H1 (cell line): ENCODE data around the gene CRYBG1. TPM values are rescaled to one million over a fixed set of nuclear protein-coding genes. Genes with fewer than 3 reads are reported as not detected.

Source experiments
- CTCF ChIA-PET: fragments of 300-600 bp; sonication (Branson Sonifier 250); formaldehyde crosslinking; loops from one replicate; lab custom pipeline; 2021; ENCODE audit not compliant: partially characterized antibody; lab: Charles Lee
- POLR2A ChIA-PET: fragments of 300-600 bp; sonication (Branson Sonifier 250); formaldehyde crosslinking; loops from one replicate; lab custom pipeline; 2021; ENCODE audit warnings: inconsistent platforms; ENCODE audit not compliant: partially characterized antibody; lab: Charles Lee
- DNase-seq, 2 experiments: peaks; one replicate each; pipeline versions ENCODE4 v3.0.0 to v3.0.0-alpha.2; 2010 to 2022; ENCODE audit warnings: low spot score in 2 of 2, low read depth in 1 of 2, mixed read lengths in 1 of 2
- FAIRE-seq: peaks from 2 replicates; lab custom pipeline; 2011; peaks lifted over from hg19 to GRCh38; lab: Jason Lieb, UNC
- H2AFZ ChIP-seq: 2 replicates; pipeline ENCODE4 v1.8.1; 2012; ENCODE audit warnings: low read length, inconsistent platforms
- H2AK5ac ChIP-seq: 2 replicates; pipeline ENCODE4 v1.6.1; 2013; ENCODE audit warnings: low read depth, low read length
- H2BK120ac ChIP-seq: replicated peaks from 2 replicates; pipeline ENCODE3; 2013; ENCODE audit warnings: low read depth, low read length, inconsistent platforms
- H2BK12ac ChIP-seq: 2 replicates; pipeline ENCODE4 v1.6.1; 2013; ENCODE audit warnings: low read depth, low read length
- H2BK15ac ChIP-seq: 2 replicates; pipeline ENCODE4 v1.6.1; 2013; ENCODE audit warnings: low read length
- H2BK20ac ChIP-seq: 2 replicates; pipeline ENCODE4 v1.6.1; 2013; ENCODE audit warnings: low read length
- H2BK5ac ChIP-seq: 2 replicates; pipeline ENCODE4 v1.6.1; 2013; ENCODE audit warnings: low read depth, low read length
- H3K14ac ChIP-seq: 2 replicates; pipeline ENCODE4 v1.6.1; 2013; ENCODE audit warnings: inconsistent platforms; ENCODE audit not compliant: insufficient read length
- H3K18ac ChIP-seq: 2 replicates; pipeline ENCODE4 v1.6.1; 2013; ENCODE audit warnings: low read length; ENCODE audit errors: extremely low read depth
- H3K23ac ChIP-seq: 2 replicates; pipeline ENCODE4 v1.6.1; 2013; ENCODE audit warnings: inconsistent platforms; ENCODE audit not compliant: insufficient read length
- H3K23me2 ChIP-seq: 2 replicates; pipeline ENCODE4 v1.6.1; 2013; ENCODE audit warnings: low read depth, low read length
- H3K27ac ChIP-seq: 2 replicates; pipeline ENCODE4 v1.6.1; 2011; ENCODE audit warnings: low read depth, low read length, inconsistent platforms
- H3K27me3 ChIP-seq, 4 experiments: replicated peaks in 1 of 4; 1 replicate in 1 of 4; 2 replicates in 3 of 4; pipeline versions ENCODE4 v1.6.1 to v1.8.1; 2011 to 2013; ENCODE audit warnings: low read length in 3 of 4, mild to moderate bottlenecking in 3 of 4, inconsistent platforms in 2 of 4, mixed read lengths in 2 of 4, moderate library complexity in 1 of 4; ENCODE audit not compliant: control insufficient read depth in 3 of 4, insufficient read depth in 3 of 4; ENCODE audit errors: extremely low read depth in 1 of 4
- H3K36me3 ChIP-seq, 4 experiments: 2 replicates each; pipeline versions ENCODE4 v1.6.1 to v1.8.1; 2011 to 2013; ENCODE audit warnings: mild to moderate bottlenecking in 4 of 4, low read length in 3 of 4, moderate library complexity in 2 of 4, control low read depth in 1 of 4, inconsistent platforms in 1 of 4; ENCODE audit not compliant: insufficient read depth in 4 of 4, control insufficient read depth in 2 of 4
- H3K4ac ChIP-seq: replicated peaks from 2 replicates; pipeline ENCODE3; 2013; ENCODE audit warnings: low read length, low read depth, mixed read lengths, inconsistent platforms; ENCODE audit not compliant: insufficient read length
- H3K4me1 ChIP-seq, 4 experiments: replicated peaks in 1 of 4; 1 replicate in 1 of 4; 2 replicates in 3 of 4; pipeline versions ENCODE4 v1.6.1 to v1.8.1; 2011 to 2013; ENCODE audit warnings: low read length in 3 of 4, inconsistent platforms in 2 of 4, mixed read lengths in 1 of 4; ENCODE audit not compliant: insufficient read depth in 4 of 4, control insufficient read depth in 3 of 4
- H3K4me2 ChIP-seq, 2 experiments: 2 replicates each; pipeline versions ENCODE4 v1.6.1 to v1.8.1; 2011 to 2013; ENCODE audit warnings: low read depth in 2 of 2, low read length in 2 of 2, control low read depth in 1 of 2, inconsistent platforms in 1 of 2, mild to moderate bottlenecking in 1 of 2; ENCODE audit not compliant: insufficient read depth in 1 of 2
- H3K4me3 ChIP-seq, 4 experiments: fragments of 200-600, 300-600 bp in 1 of 4; sonication (generic), shearing (Covaris generic), sonication (Bioruptor Twin) in 1 of 4; 2 replicates each; pipeline versions ENCODE4 v1.5.1 to v1.8.1; 2011 to 2016; ENCODE audit warnings: low read length in 4 of 4, low read depth in 3 of 4, control low read depth in 2 of 4, inconsistent platforms in 2 of 4, mild to moderate bottlenecking in 2 of 4, mixed read lengths in 1 of 4, moderate library complexity in 1 of 4; ENCODE audit not compliant: insufficient read depth in 2 of 4; ENCODE audit errors: extremely low read depth in 1 of 4
- H3K56ac ChIP-seq: replicated peaks from 2 replicates; pipeline ENCODE3; 2013; ENCODE audit warnings: low read depth, mild to moderate bottlenecking, mixed read lengths, low read length, inconsistent platforms; ENCODE audit not compliant: insufficient read length
- H3K79me1 ChIP-seq: 2 replicates; pipeline ENCODE4 v1.6.1; 2013; ENCODE audit warnings: low read depth, low read length, control low read depth
- H3K79me2 ChIP-seq, 2 experiments: 2 replicates each; pipeline versions ENCODE4 v1.6.1 to v1.8.1; 2012 to 2013; ENCODE audit warnings: low read length in 2 of 2, mild to moderate bottlenecking in 2 of 2, inconsistent platforms in 1 of 2; ENCODE audit not compliant: insufficient read depth in 2 of 2, control insufficient read depth in 1 of 2
- H3K9ac ChIP-seq, 4 experiments: replicated peaks in 1 of 4; 1 replicate in 1 of 4; 2 replicates in 3 of 4; pipeline versions ENCODE4 v1.6.1 to v1.8.1; 2011 to 2013; ENCODE audit warnings: low read depth in 3 of 4, low read length in 3 of 4, control low read depth in 2 of 4, mild to moderate bottlenecking in 2 of 4, moderate library complexity in 2 of 4, inconsistent platforms in 1 of 4; ENCODE audit errors: extremely low read depth in 1 of 4
- H3K9me3 ChIP-seq, 2 experiments: 2 replicates each; pipeline versions ENCODE4 v1.6.1 to v1.8.1; 2012 to 2013; ENCODE audit warnings: mild to moderate bottlenecking in 2 of 2, moderate library complexity in 2 of 2, control low read depth in 1 of 2, inconsistent platforms in 1 of 2, low read depth in 1 of 2, low read length in 1 of 2, mixed read lengths in 1 of 2; ENCODE audit not compliant: insufficient read depth in 2 of 2
- H4K20me1 ChIP-seq, 2 experiments: replicated peaks in 1 of 2; 2 replicates each; pipeline versions ENCODE3 to v1.8.1; 2011 to 2013; ENCODE audit warnings: inconsistent platforms in 2 of 2, low read length in 2 of 2, mild to moderate bottlenecking in 1 of 2; ENCODE audit not compliant: insufficient read depth in 2 of 2, control insufficient read depth in 1 of 2
- H4K5ac ChIP-seq: 2 replicates; pipeline ENCODE4 v1.6.1; 2013; ENCODE audit warnings: low read length, low read depth, mixed read lengths, inconsistent platforms; ENCODE audit not compliant: insufficient read length
- H4K8ac ChIP-seq: 2 replicates; pipeline ENCODE4 v1.8.0; 2013; ENCODE audit warnings: mild to moderate bottlenecking, moderate library complexity, low read length, inconsistent platforms; ENCODE audit not compliant: insufficient read depth; ENCODE audit errors: extremely low read depth
- H4K91ac ChIP-seq: replicated peaks from 2 replicates; pipeline ENCODE3; 2013; ENCODE audit warnings: low read length, mixed read lengths, inconsistent platforms; ENCODE audit not compliant: insufficient read length
- BCL11A ChIP-seq, 2 experiments: IDR thresholded peaks; one replicate each; pipeline ENCODE4 v1.6.1; 2011; ENCODE audit warnings: low read depth in 2 of 2, low read length in 2 of 2, mild to moderate bottlenecking in 2 of 2
- GABPA ChIP-seq: IDR thresholded peaks from 2 replicates; pipeline ENCODE4 v1.6.1; 2011; ENCODE audit warnings: mild to moderate bottlenecking, low read length, moderate library complexity, borderline replicate concordance; ENCODE audit not compliant: insufficient read depth
- HDAC2 ChIP-seq, 2 experiments: fragments of 300-600 bp in 1 of 2; sonication (generic) in 1 of 2; IDR thresholded peaks; 2 replicates each; pipeline ENCODE4 v1.6.1; 2011 to 2012; ENCODE audit warnings: low read depth in 2 of 2, low read length in 2 of 2, mild to moderate bottlenecking in 2 of 2, moderate library complexity in 2 of 2, borderline replicate concordance in 1 of 2, inconsistent platforms in 1 of 2
- JUN ChIP-seq: IDR thresholded peaks from 2 replicates; pipeline ENCODE4 v1.6.1; 2011; ENCODE audit warnings: low read depth, mild to moderate bottlenecking, improper control_type of control experiment, low read length
- NRF1 ChIP-seq: IDR thresholded peaks from 2 replicates; pipeline ENCODE4 v1.6.1; 2011; ENCODE audit warnings: mild to moderate bottlenecking, low read depth, low read length, improper control_type of control experiment
- RBBP5 ChIP-seq: IDR thresholded peaks from 2 replicates; pipeline ENCODE4 v1.7.1; 2012; ENCODE audit warnings: low read depth, mild to moderate bottlenecking, inconsistent platforms, low read length, moderate library complexity, borderline replicate concordance
- RNF2 ChIP-seq: fragments of 200-900, 300-1000 bp; sonication (generic); IDR thresholded peaks from 2 replicates; pipeline ENCODE4 v1.7.1; 2016; ENCODE audit warnings: borderline replicate concordance, low read depth, mild to moderate bottlenecking, antibody characterized with exemption, low read length; ENCODE audit not compliant: poor library complexity, severe bottlenecking; ENCODE audit errors: missing control alignments
- SP1 ChIP-seq: IDR thresholded peaks from 2 replicates; pipeline ENCODE4 v1.6.1; 2011; ENCODE audit warnings: low read depth, low read length
- SP2 ChIP-seq: IDR thresholded peaks from 2 replicates; pipeline ENCODE4 v1.6.1; 2012; ENCODE audit warnings: mild to moderate bottlenecking, low read length, inconsistent platforms
- SP4 ChIP-seq: IDR thresholded peaks from 2 replicates; pipeline ENCODE4 v1.6.1; 2012; ENCODE audit warnings: low read length, inconsistent platforms
- SUZ12 ChIP-seq: fragments of 200-600 bp; sonication (generic); IDR thresholded peaks from 2 replicates; pipeline ENCODE4 v1.6.1; 2012; ENCODE audit warnings: mild to moderate bottlenecking, inconsistent platforms, low read length, moderate library complexity, mixed read lengths
- whole genome bisulfite sequencing, 2 experiments: shearing (Covaris generic) in 1 of 2; methylation state at CpG; one replicate each; pipeline versions ENCODE4 v1.1.6 to v1.1.7; 2013 to 2015; ENCODE audit warnings: low lambda C conversion rate in 2 of 2, mixed read lengths in 2 of 2, inconsistent platforms in 1 of 2, low coverage in 1 of 2, missing lambda C conversion rate in 1 of 2; ENCODE audit not compliant: insufficient replicate concordance in 2 of 2, insufficient coverage in 1 of 2, insufficient read length in 1 of 2; ENCODE audit errors: extremely low coverage in 1 of 2, missing lambda C conversion rate in 1 of 2; 5-methylcytosine and 5-hydroxymethylcytosine counted together
- polyA plus RNA-seq, 7 experiments: library from polyadenylated mRNA; depleted of rRNA in 3 of 7; stranded (reverse) in 5 of 7; unstranded in 2 of 7; fragments of >200 nt in 5 of 7; fragments of 200-250 nt in 2 of 7; gene quantifications; 1 replicate in 5 of 7; 2 replicates in 1 of 7; 4 replicates in 1 of 7; pipeline versions ENCODE4 v1.2.1 to v1.2.3, GENCODE V29; 2011 to 2013; ENCODE audit warnings: missing spikeins in 2 of 7, mixed read lengths in 2 of 7
- total RNA-seq: library from RNA; stranded (reverse); fragmentation: NEBNext Ultra II Directional; extraction: Animal tissue kit (Norgen Biotek cat#: 25700); gene quantifications from 2 replicates; pipeline ENCODE4 v1.2.1, GENCODE V29; 2021
- TF ChIP-seq, protein P1 (sequence below): IDR thresholded peaks from 2 replicates; pipeline ENCODE4 v1.6.1; 2012; ENCODE audit warnings: inconsistent platforms

Gene CRYBG1
- total and polyA plus RNA-seq, 2 of the 8 experiments (the other 6 are each of a cell fraction or from before 2014, with no cell fraction given): 2.2 to 11.6 TPM

DNA sequence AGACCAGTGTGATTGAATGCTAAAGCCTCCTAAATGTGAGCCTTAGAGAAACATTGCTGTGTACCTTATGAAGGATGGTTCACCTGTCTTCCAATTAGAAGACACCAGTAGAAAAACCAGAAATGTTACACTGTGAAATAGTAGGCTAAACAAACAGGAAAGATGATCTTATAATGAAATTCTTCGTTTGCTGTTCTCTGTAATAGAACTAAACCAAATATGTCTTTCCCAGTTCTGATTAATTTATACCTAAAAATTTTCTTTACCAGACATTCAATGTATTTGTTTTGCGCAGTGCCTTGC, 154.0 kb downstream of the CRYBG1 start:
- no peaks in the 10 kb centered on the region for H3K9me3 ChIP-seq
- no peak overlapping the region for H3K23ac ChIP-seq
- no peaks in the 10 kb centered on the region for H4K20me1 ChIP-seq
- H3K27me3 ChIP-seq: peaks cover 24 to 43% (median 41%) of the 10 kb centered on the region in 4 experiments
- no peak for DNase-seq
- H3K56ac ChIP-seq: no peak overlapping the region
- H2BK15ac ChIP-seq: no peak overlapping the region
- ChIA-PET CTCF (interaction anchor here (0.6 to 2.6 kb wide), 4 partner anchors 9 to 483 kb away, joined by 3 to 9 read pairs (median 6); no protein-coding TSS in a partner anchor), POLR2A (no interaction called here)
- no peak overlapping the region for H2AFZ ChIP-seq
- no peaks in the 10 kb centered on the region for H3K36me3 ChIP-seq
- no peak overlapping the region for H4K91ac ChIP-seq
- no peaks in the 10 kb centered on the region for H3K79me1 ChIP-seq
- no peak overlapping the region for H2BK5ac ChIP-seq
- no peak overlapping the region for H2AK5ac ChIP-seq
- H3K79me2 ChIP-seq: no peaks in the 10 kb centered on the region
- H3K4me1 ChIP-seq: peaks cover 0 to 10% (median 4%) of the 10 kb centered on the region in 4 experiments; a peak in 5 of 7 replicates
- no peak for TF ChIP-seq GABPA
- TF ChIP-seq SUZ12: no peak
- TF ChIP-seq SP1: no peak
- no peak for TF ChIP-seq HDAC2 (IDR thresholded peaks at IDR 0.05; ENCODE audit: borderline replicate concordance in 1 of 2, low read depth in 2 of 2, low read length in 2 of 2)
- no peak for TF ChIP-seq RBBP5
- no peak for TF ChIP-seq SP4
- TF ChIP-seq BCL11A (IDR thresholded peaks at IDR 0.05; ENCODE audit: low read depth in 2 of 2, low read length in 2 of 2): no peak
- no peak for TF ChIP-seq SP2
- TF ChIP-seq RNF2: no peak
- TF ChIP-seq NRF1: no peak
- TF ChIP-seq, protein P1, sequence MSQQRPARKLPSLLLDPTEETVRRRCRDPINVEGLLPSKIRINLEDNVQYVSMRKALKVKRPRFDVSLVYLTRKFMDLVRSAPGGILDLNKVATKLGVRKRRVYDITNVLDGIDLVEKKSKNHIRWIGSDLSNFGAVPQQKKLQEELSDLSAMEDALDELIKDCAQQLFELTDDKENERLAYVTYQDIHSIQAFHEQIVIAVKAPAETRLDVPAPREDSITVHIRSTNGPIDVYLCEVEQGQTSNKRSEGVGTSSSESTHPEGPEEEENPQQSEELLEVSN: no peak
- no peak for TF ChIP-seq JUN
- H3K27ac ChIP-seq: no peak overlapping the region
- H2BK120ac ChIP-seq: no peak overlapping the region
- H2BK20ac ChIP-seq: no peak overlapping the region
- H3K4me2 ChIP-seq: no peak overlapping the region
- no peak overlapping the region for H3K14ac ChIP-seq
- FAIRE-seq: no peak
- no peak overlapping the region for H3K18ac ChIP-seq
- 77% methylated on average over 2 of the region's 2 CpGs; no CpG with 5 or more reads in 1 of the 2 experiments for WGBS, 2 experiments
- no peak overlapping the region for H2BK12ac ChIP-seq
- H3K23me2 ChIP-seq: peaks cover 18% of the 10 kb centered on the region
- no peak overlapping the region for H3K4ac ChIP-seq
- no peak overlapping the region for H4K8ac ChIP-seq
- H3K9ac ChIP-seq: no peak overlapping the region
- H3K4me3 ChIP-seq: no peak overlapping the region
- H4K5ac ChIP-seq: no peak overlapping the region
